ENCODE data around the gene CPNE6. TPM values are rescaled to one million over a fixed set of nuclear protein-coding genes. Genes with fewer than 3 reads are reported as not detected.
A peak's percentile ranks its signal among the peaks of the same experiment; 100 is the strongest.
"Not testable (repeated sequence)": the region's sequence is repeated elsewhere in the genome, so short reads cannot be mapped to it uniquely, and the experiment has no call there.

The CPNE6 gene
- polyA plus RNA-seq (2012; ENCODE audit: insufficient read depth, insufficient read length, low read depth), result not detected

- H3K36me3 ChIP-seq, result no peaks in the 10 kb centered on the region
- TF ChIP-seq, protein P1, sequence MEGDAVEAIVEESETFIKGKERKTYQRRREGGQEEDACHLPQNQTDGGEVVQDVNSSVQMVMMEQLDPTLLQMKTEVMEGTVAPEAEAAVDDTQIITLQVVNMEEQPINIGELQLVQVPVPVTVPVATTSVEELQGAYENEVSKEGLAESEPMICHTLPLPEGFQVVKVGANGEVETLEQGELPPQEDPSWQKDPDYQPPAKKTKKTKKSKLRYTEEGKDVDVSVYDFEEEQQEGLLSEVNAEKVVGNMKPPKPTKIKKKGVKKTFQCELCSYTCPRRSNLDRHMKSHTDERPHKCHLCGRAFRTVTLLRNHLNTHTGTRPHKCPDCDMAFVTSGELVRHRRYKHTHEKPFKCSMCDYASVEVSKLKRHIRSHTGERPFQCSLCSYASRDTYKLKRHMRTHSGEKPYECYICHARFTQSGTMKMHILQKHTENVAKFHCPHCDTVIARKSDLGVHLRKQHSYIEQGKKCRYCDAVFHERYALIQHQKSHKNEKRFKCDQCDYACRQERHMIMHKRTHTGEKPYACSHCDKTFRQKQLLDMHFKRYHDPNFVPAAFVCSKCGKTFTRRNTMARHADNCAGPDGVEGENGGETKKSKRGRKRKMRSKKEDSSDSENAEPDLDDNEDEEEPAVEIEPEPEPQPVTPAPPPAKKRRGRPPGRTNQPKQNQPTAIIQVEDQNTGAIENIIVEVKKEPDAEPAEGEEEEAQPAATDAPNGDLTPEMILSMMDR (IDR thresholded peaks at IDR 0.05; ENCODE audit: low read depth, low read length), result no peak
- H3K4me1 ChIP-seq, result no peaks in the 10 kb centered on the region
- H3K27me3 ChIP-seq, result no peaks in the 10 kb centered on the region
- H3K4me3 ChIP-seq (ENCODE audit: low read depth, low read length), result no peak within 1 kb of the TSS
- H3K9me3 ChIP-seq, result no peaks in the 10 kb centered on the region
- no peak for DNase-seq
Observed at GRCh38 chr14:24071144-24071697, at the start of gene CPNE6. Gene CPNE6 (plus strand): TSS chr14:24071562. CDS start chr14:24072937, 1,375 bp downstream.

DNA sequence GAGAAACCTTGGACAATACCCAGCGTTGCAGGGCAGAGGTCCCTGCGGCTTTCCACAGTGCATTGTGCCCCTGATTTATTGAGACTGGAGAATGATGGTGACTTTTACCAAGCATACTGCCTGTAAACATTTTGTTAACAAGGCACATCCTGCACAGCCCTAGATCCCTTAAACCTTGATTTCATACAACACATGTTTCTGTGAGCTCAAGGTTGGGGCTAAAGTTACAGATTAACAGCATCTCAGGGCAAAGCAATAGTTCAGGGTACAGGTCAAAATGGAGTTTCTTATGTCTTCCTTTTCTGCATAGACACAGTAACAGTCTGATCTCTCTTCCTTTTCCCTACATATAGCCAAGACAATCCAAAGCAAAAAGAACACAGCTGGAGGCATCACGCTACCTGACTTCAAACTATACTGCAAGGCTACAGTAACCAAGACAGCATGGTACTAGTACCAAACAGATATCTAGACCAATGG, 46.4 kb upstream of the CPNE6 start:
- H3K4me3 ChIP-seq (ENCODE audit: low read depth, low read length); H3K36me3 ChIP-seq: not testable (repeated sequence)

GRCh38 chr14:24029687-24030086, 41.7 kb upstream of the CPNE6 start:
- H3K27me3 ChIP-seq; DNase-seq; H3K4me3 ChIP-seq (ENCODE audit: low read depth, low read length); H3K36me3 ChIP-seq; H3K9me3 ChIP-seq; H3K4me1 ChIP-seq: not testable (repeated sequence)

More for the DNA sequence above, 46.4 kb upstream of the CPNE6 start:
- H3K4me1 ChIP-seq, H3K27me3 ChIP-seq, DNase-seq, H3K9me3 ChIP-seq: not testable (repeated sequence)

DNA sequence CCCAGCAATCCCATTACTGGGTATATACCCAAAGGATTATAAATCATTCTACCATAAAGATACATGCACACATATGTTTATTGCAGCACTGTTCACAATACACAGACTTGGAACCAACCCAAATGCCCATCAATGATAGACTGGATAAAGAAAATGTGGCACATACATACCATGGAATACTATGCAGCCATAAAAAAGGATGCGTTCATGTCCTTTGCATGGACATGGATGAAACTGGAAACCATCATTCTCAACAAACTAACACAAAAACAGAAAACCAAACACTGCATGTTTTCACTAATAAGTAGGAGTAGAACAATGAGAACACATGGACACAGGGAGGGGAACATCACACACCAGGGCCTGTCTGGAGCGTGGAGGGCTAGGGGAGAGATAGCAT, 40.0 kb upstream of the CPNE6 start:
- not testable (repeated sequence) for H3K4me3 ChIP-seq (ENCODE audit: low read depth, low read length); DNase-seq; H3K27me3 ChIP-seq; H3K4me1 ChIP-seq; H3K36me3 ChIP-seq; H3K9me3 ChIP-seq

GRCh38 chr14:24032727-24033418, 38.5 kb upstream of the CPNE6 start:
- no peak for DNase-seq
- Histone ChIP-seq H3K9me3 (no peaks in the 10 kb centered on the region; the same call in 1 of the 2 replicates), H3K27me3 (no peaks in the 10 kb centered on the region), H3K4me1 (no peaks in the 10 kb centered on the region), H3K4me3 (ENCODE audit: low read depth, low read length) (no peak overlapping the region), H3K36me3 (no peaks in the 10 kb centered on the region)
- TF ChIP-seq, protein P1 (IDR thresholded peaks at IDR 0.05; ENCODE audit: low read depth, low read length), result no peak

GRCh38 chr14:24035769-24036168, 35.6 kb upstream of the CPNE6 start:
- peak overlapping the region; percentile 69 for H3K4me3 ChIP-seq (ENCODE audit: low read depth, low read length)
- H3K4me1 ChIP-seq, H3K9me3 ChIP-seq, H3K36me3 ChIP-seq, H3K27me3 ChIP-seq, DNase-seq: not testable (repeated sequence)

- TF ChIP-seq, protein P1 (IDR thresholded peaks at IDR 0.05; ENCODE audit: low read depth, low read length), result peak; percentile 91
- no peaks in the 10 kb centered on the region for H3K36me3 ChIP-seq
- peak overlapping the region; percentile 69 for H3K4me3 ChIP-seq (ENCODE audit: low read depth, low read length)
- H3K27me3 ChIP-seq, result no peaks in the 10 kb centered on the region
- H3K9me3 ChIP-seq, result no peaks in the 10 kb centered on the region; the same call in 1 of the 2 replicates
- H3K4me1 ChIP-seq, result no peaks in the 10 kb centered on the region
- DNase-seq, result peak; percentile 85
Observed at GRCh38 chr14:24036169-24036962, 35.0 kb upstream of the CPNE6 start.

DNA sequence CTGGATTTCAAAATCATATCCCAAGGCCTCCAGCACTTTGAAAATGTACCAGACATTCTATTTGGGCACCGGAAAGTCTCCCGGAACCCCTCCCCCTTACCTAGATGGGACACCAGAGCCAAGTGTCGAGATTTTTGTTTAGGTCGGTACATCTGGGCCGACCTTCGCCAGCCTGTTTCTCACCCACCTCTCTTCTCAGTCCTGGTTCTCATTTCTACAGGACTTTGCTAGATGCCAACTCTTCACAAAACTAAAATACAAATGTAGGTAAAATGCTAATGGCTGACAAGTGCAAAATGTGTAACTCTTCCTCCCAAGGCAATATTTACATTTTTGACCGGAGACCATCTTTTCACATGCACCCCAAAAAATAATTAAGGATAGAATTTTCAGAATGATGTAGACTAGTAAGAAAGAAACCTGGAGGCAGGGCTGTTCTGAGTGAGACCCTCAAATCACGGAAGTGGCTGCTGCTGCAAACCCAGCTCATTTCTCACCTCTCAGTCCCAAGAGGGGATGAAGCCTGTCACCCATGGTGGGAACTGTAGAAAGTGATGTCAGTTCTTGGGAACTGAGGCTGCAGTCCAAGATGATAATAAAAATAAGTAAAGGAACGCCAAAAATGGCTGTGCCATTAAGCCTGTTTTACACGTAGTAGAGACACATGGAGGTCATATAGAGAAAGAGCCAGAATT, 34.3 kb upstream of the CPNE6 start:
- H3K9me3 ChIP-seq, DNase-seq, H3K27me3 ChIP-seq, H3K4me1 ChIP-seq, H3K36me3 ChIP-seq: not testable (repeated sequence)
- H3K4me3 ChIP-seq (ENCODE audit: low read depth, low read length), result peak overlapping the region; percentile 69
